K562 (cell line): ENCODE measurements around the gene LCN15. TPM values are rescaled to one million over a fixed set of nuclear protein-coding genes. Genes with fewer than 3 reads are reported as not detected.

ENCODE experiments used
- ID3 ChIP-seq, 2 experiments: fragments of 250-450 bp in 1 of 2; fragments of 450-650 bp in 1 of 2; sonication (Bioruptor Pico) in 1 of 2; IDR thresholded peaks; 2 replicates each; pipeline versions ENCODE4 v1.6.1 to v1.8.0; 2016 to 2021; ENCODE audit warnings: mild to moderate bottlenecking in 2 of 2, moderate library complexity in 2 of 2, missing compliant biosample characterization in 1 of 2, missing genetic modification characterization in 1 of 2
- RAD21 ChIP-seq, 2 experiments: fragments of 250-450 bp in 1 of 2; fragments of 450-650 bp in 1 of 2; sonication (Bioruptor Pico) in 1 of 2; formaldehyde crosslinking in 1 of 2; IDR thresholded peaks in 1 of 2; conservative IDR thresholded peaks in 1 of 2; 2 replicates each; pipeline versions ENCODE4 v1.4.0 to v1.8.0; 2020 to 2022; ENCODE audit warnings: mild to moderate bottlenecking in 2 of 2, moderate library complexity in 1 of 2
- RBM34 ChIP-seq: fragments of 200-400 bp; formaldehyde crosslinking; IDR thresholded peaks from 2 replicates; pipeline ENCODE4 v1.6.1; 2018; ENCODE audit warnings: low read length, borderline replicate concordance; ENCODE audit not compliant: insufficient read depth
- REST ChIP-seq, 2 experiments: fragments of 450-650 bp; formaldehyde crosslinking in 1 of 2; IDR thresholded peaks; 2 replicates each; pipeline versions ENCODE4 v1.4.0 to v1.6.1; 2014 to 2020; ENCODE audit warnings: mild to moderate bottlenecking in 2 of 2, borderline replicate concordance in 1 of 2, low read depth in 1 of 2
- SMAD4 ChIP-seq: fragments of 250-450 bp; sonication (Bioruptor Pico); conservative IDR thresholded peaks from 2 replicates; pipeline ENCODE4 v1.8.0; 2021; ENCODE audit warnings: inconsistent platforms, mild to moderate bottlenecking, moderate library complexity
- STAT5A ChIP-seq: IDR thresholded peaks from 2 replicates; pipeline ENCODE4 v1.6.1; 2012; ENCODE audit warnings: low read length, inconsistent platforms, borderline replicate concordance
- ZNF398 ChIP-seq: fragments of 250-450 bp; sonication (Bioruptor Pico); IDR thresholded peaks from 2 replicates; pipeline ENCODE4 v1.8.0; 2021; ENCODE audit warnings: moderate library complexity, mild to moderate bottlenecking, inconsistent platforms
- polyA plus RNA-seq, 8 experiments: library from polyadenylated mRNA; depleted of rRNA in 4 of 8; stranded (reverse) in 5 of 8; unstranded in 3 of 8; fragments of >200 nt; fragmentation: Nextera tagmentation in 2 of 8; fragmentation: Illumina TruSeq in 1 of 8; extraction: Ambion mirVana in 2 of 8; extraction: Trizol in 1 of 8; gene quantifications; 2 replicates each; pipeline versions ENCODE4 v1.2.1 to v1.2.3, GENCODE V29; 2011 to 2014; ENCODE audit warnings: inconsistent platforms in 1 of 8, missing spikeins in 1 of 8
- total RNA-seq, 7 experiments: library from RNA; depleted of rRNA in 6 of 7; stranded (reverse); fragments of >200 nt in 6 of 7; fragmentation: Illumina TruSeq in 2 of 7; extraction: Trizol in 2 of 7; gene quantifications; 2 replicates each; pipeline versions ENCODE4 v1.2.1 to v1.2.3, GENCODE V29; 2011 to 2021; ENCODE audit warnings: low replicate concordance in 1 of 7
- TF ChIP-seq, protein P1 (sequence below): fragments of 450-650 bp; formaldehyde crosslinking; IDR thresholded peaks from 2 replicates; pipeline ENCODE4 v1.4.0; 2022; ENCODE audit warnings: mild to moderate bottlenecking, moderate library complexity
- TF ChIP-seq, protein P2 (sequence below), 2 experiments: fragments of 450-650 bp in 1 of 2; sonication (generic) in 1 of 2; formaldehyde crosslinking; conservative IDR thresholded peaks; 2 replicates each; pipeline versions ENCODE4 v1.4.0 to v1.8.1; 2020 to 2022; ENCODE audit warnings: mild to moderate bottlenecking in 1 of 2, missing genetic modification reagents in 1 of 2

Gene LCN15
- total and polyA plus RNA-seq, 9 of the 15 experiments (the other 6 are each of a cell fraction or from before 2014, with no cell fraction given): 0.66 TPM; not detected in 8

GRCh38 chr9:136784249-136784996 is 20.1 kb upstream of the LCN15 start (continued):
- no peak for TF ChIP-seq STAT5A
- 0 out of 2 replicates have a peak, but pooled peaks have one; percentile 33 for TF ChIP-seq SMAD4 (CRISPR knock-in tag)
- TF ChIP-seq, protein P1, sequence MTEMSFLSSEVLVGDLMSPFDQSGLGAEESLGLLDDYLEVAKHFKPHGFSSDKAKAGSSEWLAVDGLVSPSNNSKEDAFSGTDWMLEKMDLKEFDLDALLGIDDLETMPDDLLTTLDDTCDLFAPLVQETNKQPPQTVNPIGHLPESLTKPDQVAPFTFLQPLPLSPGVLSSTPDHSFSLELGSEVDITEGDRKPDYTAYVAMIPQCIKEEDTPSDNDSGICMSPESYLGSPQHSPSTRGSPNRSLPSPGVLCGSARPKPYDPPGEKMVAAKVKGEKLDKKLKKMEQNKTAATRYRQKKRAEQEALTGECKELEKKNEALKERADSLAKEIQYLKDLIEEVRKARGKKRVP (CRISPR knock-in tag): no peak
- TF ChIP-seq ZNF398 (CRISPR knock-in tag): no peak
- TF ChIP-seq RAD21 (CRISPR knock-in tag; conservative IDR thresholded peaks at IDR 0.05 in 1 of 2, IDR thresholded peaks at IDR 0.05 in 1 of 2): peak; percentile 63 to 73
- TF ChIP-seq ID3 (CRISPR knock-in tag; IDR thresholded peaks at IDR 0.05): no peak
- peak; percentile 79; the same call in 1 of the 2 replicates for TF ChIP-seq ID3 (tag; IDR thresholded peaks at IDR 0.05)
- TF ChIP-seq RBM34: no peak
- TF ChIP-seq, protein P2, sequence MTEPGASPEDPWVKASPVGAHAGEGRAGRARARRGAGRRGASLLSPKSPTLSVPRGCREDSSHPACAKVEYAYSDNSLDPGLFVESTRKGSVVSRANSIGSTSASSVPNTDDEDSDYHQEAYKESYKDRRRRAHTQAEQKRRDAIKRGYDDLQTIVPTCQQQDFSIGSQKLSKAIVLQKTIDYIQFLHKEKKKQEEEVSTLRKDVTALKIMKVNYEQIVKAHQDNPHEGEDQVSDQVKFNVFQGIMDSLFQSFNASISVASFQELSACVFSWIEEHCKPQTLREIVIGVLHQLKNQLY (CRISPR knock-in tag; conservative IDR thresholded peaks at IDR 0.05): no peak
- peak; percentile 50; the same call in 1 of the 2 replicates for TF ChIP-seq REST (IDR thresholded peaks at IDR 0.05; ENCODE audit: borderline replicate concordance)
- TF ChIP-seq REST (CRISPR knock-in tag; IDR thresholded peaks at IDR 0.05; ENCODE audit: low read depth): no peak
